Renal cortical epithelial cell (primary cell): ENCODE results near the gene FIBCD1. TPM values are rescaled to one million over a fixed set of nuclear protein-coding genes. Genes with fewer than 3 reads are reported as not detected.
A peak's percentile ranks its signal among the peaks of the same experiment; 100 is the strongest.
"Not testable (repeated sequence)": the region's sequence is repeated elsewhere in the genome, so short reads cannot be mapped to it uniquely, and the experiment has no call there.

ENCODE experiments used
- DNase-seq: peaks from one replicate; pipeline ENCODE4 v3.0.0-alpha.2; 2011; ENCODE audit warnings: low read depth
- total RNA-seq: library from RNA; depleted of rRNA; stranded (reverse); fragments of >200 nt; gene quantifications from 2 replicates; pipeline ENCODE4 v1.2.3, GENCODE V29; 2014

FIBCD1 gene
- total RNA-seq, 1 donor from 2014 or later: 7.9 TPM

GRCh38 chr9:130922893-130923610 lies 16.0 kb downstream of the FIBCD1 start:
- DNase-seq: no peak

- no peak for DNase-seq
Observed at GRCh38 chr9:130921989-130922892, 16.8 kb downstream of the FIBCD1 start.

- no peak for DNase-seq
Observed at GRCh38 chr9:130921300-130921988, 17.6 kb downstream of the FIBCD1 start.

- no peak for DNase-seq
Observed at GRCh38 chr9:130920762-130921299, 18.2 kb downstream of the FIBCD1 start.

DNA sequence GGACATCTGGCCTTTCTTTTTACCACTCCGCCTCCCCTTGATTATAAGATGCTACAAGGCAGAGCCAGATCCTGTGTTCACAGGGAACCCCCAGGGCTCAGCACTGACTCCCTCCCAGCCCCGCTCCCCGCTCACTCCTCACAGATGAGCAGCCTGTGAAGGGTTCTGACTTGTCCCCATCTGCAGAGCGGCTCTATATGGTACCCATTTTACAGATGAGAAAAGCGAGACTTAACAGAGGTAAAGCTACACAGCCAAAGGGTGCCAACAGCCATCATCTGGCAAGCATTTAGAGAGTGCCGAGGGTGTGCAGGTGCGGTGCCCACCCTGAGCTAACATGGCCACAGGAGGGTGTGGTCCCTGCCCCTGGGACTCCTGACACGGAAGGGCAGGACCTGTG lies 18.8 kb downstream of the FIBCD1 start:
- no peak for DNase-seq

- no peak for DNase-seq
Observed at GRCh38 chr9:130919559-130920145, 19.4 kb downstream of the FIBCD1 start.

- no peak for DNase-seq
Observed at GRCh38 chr9:130918826-130919558, 20.1 kb downstream of the FIBCD1 start.

DNA sequence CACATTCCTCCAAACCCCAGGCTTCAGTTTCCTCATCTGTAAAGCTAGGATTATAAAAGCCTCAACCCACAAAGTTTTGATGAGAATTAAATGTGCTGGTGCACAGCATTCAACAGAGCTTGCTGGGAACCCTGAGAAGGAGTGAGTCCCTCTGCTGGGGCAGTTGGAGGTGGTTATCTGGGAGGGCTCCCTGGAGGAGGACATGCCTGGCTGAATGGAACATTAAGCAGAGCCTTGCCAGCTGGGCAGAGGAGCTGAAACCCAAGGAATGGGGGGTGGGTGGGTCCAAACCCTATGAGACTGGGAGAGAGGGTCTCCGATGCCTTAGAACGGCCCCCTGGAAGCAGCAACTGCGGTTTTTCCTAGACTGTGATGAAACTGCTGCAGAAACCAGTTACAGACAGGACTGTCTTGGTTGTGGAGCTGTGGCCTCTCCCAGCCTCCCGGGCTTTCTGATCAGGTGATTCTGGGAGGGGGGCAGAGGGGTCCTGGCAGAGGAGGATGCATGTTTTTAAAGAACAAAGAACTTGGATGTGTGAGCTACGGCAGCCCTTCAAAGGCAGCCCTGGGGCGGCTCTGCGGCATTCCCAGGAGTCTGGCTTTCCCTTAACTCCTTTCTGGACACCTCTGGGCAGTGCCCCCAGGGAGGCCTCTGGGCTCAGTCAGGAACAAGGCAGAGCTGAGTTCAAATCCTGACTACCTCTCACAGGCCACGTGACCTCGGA lies 20.8 kb downstream of the FIBCD1 start:
- DNase-seq: no peak

DNA sequence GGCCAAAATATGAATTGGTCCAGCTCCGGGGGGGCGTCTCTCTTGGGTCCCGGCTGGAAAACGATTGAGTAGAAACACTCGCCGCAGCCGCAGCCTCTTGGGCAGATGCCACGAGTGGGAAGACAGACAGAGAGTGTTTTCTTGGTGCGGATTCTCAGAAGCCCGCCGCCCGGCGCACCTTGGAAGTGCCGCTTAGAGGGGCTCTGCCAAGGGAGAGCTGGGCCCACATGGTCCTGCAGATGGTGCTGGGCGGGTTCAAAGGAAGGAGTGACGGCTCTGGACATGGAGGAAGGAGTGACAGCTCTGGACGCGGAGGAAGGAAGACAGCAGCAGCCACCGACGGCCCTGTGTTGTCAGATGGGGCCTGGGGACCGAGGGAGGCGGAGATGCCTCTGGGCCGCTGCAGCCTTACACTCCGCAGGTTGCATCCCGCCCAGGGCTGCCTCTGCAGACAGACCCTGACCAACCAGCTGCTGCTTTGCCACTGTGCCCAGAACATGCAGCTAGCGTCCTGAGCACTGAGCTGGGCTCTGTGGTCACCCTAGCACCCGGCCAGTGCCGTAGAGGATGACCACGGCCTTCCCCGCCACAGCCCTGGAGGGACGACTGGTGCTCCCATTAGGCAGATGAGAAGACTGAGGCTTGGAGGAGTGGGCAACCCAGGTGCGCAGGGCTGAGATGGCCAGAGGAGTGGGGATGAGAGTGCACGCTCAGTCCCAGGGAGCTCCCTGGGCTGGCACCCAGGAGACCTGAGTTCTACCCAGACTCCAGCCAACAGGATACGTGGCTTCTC lies 21.7 kb downstream of the FIBCD1 start:
- DNase-seq: no peak

DNA sequence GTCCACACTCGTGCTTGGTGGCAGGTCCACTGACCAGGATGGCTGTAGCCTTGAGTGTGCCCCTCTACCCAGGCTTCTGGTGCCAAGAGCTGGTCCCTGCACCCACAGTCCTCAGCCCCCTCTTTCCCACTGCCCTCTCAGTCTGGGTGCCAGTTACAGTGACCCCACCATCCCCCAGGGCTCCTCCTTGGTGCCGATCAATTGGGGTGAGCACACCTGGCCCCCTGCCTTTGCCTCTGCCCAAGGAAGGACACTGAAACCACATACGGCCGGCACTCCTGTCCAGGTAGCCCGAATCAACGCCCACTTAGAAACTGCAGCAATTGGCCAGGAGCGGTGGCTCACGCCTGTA lies 24.0 kb downstream of the FIBCD1 start:
- no peak for DNase-seq

- no peak for DNase-seq
Observed at GRCh38 chr9:130914417-130915095, 24.5 kb downstream of the FIBCD1 start.

DNA sequence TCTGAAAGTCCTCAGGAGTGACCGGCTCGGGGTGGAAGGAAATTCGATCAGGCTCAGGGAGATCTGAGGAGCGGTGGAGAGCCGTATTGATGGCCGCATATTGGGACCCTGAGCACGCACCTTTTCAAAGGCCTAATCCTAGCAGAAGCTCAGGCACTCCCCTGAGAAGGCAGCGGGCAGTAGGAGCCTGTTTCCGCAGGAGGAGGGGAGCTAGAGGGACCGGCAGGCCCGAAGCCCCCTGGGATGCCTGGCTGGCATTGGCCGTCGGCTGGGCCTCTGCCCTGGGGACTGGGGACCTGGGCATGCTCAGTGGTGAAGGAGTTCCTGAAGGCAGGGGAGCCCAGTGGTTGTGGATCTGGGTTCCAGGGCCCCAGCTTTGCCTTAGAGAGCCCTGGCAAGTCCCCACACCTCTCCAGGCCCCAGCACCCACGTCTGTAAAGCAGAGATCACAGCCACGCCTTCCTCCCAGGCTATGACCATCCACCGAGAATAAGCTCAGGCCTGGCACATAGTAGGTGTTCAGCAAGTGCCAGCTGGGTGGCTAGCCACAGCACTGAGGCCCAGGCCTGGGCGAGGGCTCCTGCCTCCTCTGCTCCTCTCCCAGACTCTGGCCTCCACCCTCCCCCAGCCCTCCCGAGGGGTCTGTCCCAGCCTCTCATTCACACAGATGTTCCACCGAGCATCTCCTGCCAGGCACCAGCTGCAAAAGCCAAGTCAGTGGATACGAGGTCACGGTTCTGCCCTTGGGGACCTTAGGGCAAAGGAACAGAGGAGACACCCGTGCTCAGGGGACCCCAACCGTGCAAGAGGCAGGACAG lies 25.2 kb downstream of the FIBCD1 start:
- no peak for DNase-seq

GRCh38 chr9:130912932-130913598 lies 26.0 kb downstream of the FIBCD1 start:
- peak; percentile 88 for DNase-seq

DNA sequence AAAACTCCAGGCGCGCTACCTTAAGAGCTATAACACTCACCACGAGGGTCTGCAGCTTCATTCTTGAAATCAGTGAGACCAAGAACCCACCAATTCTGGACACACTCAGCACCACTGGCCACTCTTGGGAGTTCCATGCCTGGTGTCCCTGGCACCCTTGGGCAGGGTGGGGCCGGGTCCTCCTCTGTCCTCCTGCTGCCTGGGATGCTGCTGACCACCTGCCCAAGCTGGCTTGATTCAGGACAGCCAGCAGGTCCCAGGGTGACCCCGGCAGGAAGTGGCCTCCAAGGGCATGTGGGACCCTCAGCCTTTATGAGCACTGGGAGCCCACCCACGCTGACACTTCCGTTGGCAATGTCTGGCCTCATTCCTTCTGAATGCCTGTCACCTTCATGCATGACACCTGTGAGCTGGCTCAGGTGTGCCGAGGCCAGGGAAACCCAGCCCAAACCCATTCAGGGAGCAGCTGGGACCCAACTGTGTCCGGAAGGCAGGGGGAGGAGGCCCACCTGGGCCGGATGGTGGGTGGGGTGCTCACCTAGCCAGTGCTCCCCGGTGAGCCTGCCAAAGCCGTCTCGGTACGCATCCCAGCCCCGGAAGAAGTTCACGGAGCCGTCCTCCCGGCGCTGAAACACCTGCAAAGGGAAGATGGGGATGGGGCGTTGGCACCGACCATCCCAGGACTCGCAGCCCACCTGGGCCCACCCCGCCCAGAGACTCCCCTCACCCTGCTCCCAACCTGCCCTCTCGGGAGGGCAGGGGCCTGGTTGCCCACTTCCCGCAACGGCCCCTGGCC lies 27.6 kb downstream of the FIBCD1 start:
- DNase-seq: no peak

DNA sequence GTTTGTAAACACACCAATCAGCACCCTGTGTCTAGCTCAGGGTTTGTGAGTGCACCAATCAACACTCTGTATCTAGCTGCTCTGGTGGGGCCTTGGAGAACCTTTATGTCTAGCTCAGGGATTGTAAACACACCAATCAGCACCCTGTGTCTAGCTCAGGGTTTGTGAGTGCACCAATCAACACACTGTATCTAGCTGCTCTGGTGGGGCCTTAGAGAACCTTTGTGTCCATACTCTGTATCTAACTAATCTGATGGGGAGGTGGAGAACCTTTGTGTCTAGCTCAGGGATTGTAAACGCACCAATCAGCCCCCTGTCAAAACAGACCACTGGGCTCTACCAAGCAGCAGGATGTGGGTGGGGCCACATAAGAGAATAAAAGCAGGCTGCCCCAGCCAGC lies 28.4 kb downstream of the FIBCD1 start:
- DNase-seq: not testable (repeated sequence)

GRCh38 chr9:130910041-130910440 lies 29.0 kb downstream of the FIBCD1 start:
- DNase-seq: not testable (repeated sequence)

- DNase-seq: no peak
Observed at GRCh38 chr9:130908878-130909355, 30.1 kb downstream of the FIBCD1 start.
